Brain microvascular endothelial cell (primary cell): ENCODE data around the gene RNU5B-1.

Experiments
- DNase-seq: peaks from one replicate; pipeline ENCODE4 v3.0.0-alpha.2; 2020
- H3K27ac ChIP-seq: fragments of 250-450 bp; sonication (Bioruptor Pico); 2 replicates; pipeline ENCODE4 v1.5.1; 2020; ENCODE audit warnings: mild to moderate bottlenecking, moderate library complexity
- H3K27me3 ChIP-seq: fragments of 250-450 bp; sonication (Bioruptor Pico); replicated peaks from 2 replicates; pipeline ENCODE4 v1.5.1; 2020; ENCODE audit warnings: mild to moderate bottlenecking
- H3K36me3 ChIP-seq: fragments of 250-450 bp; sonication (Bioruptor Pico); replicated peaks from 2 replicates; pipeline ENCODE4 v1.5.1; 2020; ENCODE audit warnings: mild to moderate bottlenecking
- H3K4me3 ChIP-seq: 2 replicates; pipeline ENCODE4 v1.5.1; 2011; ENCODE audit warnings: low read depth, mild to moderate bottlenecking, control low read depth, low read length, moderate library complexity
- CTCF ChIP-seq: IDR thresholded peaks from 2 replicates; pipeline ENCODE4 v1.5.1; 2011; ENCODE audit warnings: low read depth, mild to moderate bottlenecking, moderate library complexity, low read length, control low read depth, inconsistent platforms; ENCODE audit errors: missing control alignments
- in situ Hi-C: cut with HindIII; loops from 2 replicates; pipeline ENCODE4 v1.10.0; 2017; ENCODE audit warnings: low sequenced_read_pairs, low pct_ligation_motif_present

Gene RNU5B-1

GRCh38 chr15:65286069-65286703 is 18.3 kb upstream of the RNU5B-1 start:
- no peaks in the 10 kb centered on the region for H3K27me3 ChIP-seq
- H3K27ac ChIP-seq: peak overlapping the region; percentile 4
- H3K36me3 ChIP-seq: no peaks in the 10 kb centered on the region
- DNase-seq: no peak
- peak overlapping the region; percentile 72 for H3K4me3 ChIP-seq
- no peak for TF ChIP-seq CTCF
- in situ Hi-C loops: no loop called here

GRCh38 chr15:65286704-65287519 is 17.6 kb upstream of the RNU5B-1 start, which contains the start of gene PARP16:
Gene PARP16 (minus strand): TSS chr15:65286883. CDS start chr15:65286426, 457 bp downstream.
- Histone ChIP-seq H3K27me3 (no peaks in the 10 kb centered on the region), H3K27ac (peak within 1 kb of the TSS; percentile 4), H3K36me3 (no peaks in the 10 kb centered on the region), H3K4me3 (peak within 1 kb of the TSS; percentile 72)
- peak; percentile 44 for DNase-seq
- in situ Hi-C loops: no loop called here
- peak; percentile 28 for TF ChIP-seq CTCF

GRCh38 chr15:65287520-65287855 is 17.0 kb upstream of the RNU5B-1 start:
- DNase-seq: no peak
- H3K36me3 ChIP-seq: no peaks in the 10 kb centered on the region
- in situ Hi-C loops: no loop called here
- H3K27me3 ChIP-seq: no peaks in the 10 kb centered on the region
- no peak for TF ChIP-seq CTCF
- no peak overlapping the region for H3K27ac ChIP-seq
- H3K4me3 ChIP-seq: no peak overlapping the region

- DNase-seq: no peak
- H3K36me3 ChIP-seq: no peaks in the 10 kb centered on the region
- TF ChIP-seq CTCF: no peak
- H3K27ac ChIP-seq: no peak overlapping the region
- no peaks in the 10 kb centered on the region for H3K27me3 ChIP-seq
- in situ Hi-C loops: no loop called here
- no peak overlapping the region for H3K4me3 ChIP-seq
Observed at GRCh38 chr15:65289261-65289854, 15.1 kb upstream of the RNU5B-1 start.

GRCh38 chr15:65290228-65290627 is 14.2 kb upstream of the RNU5B-1 start:
- Histone ChIP-seq H3K27ac (no peak overlapping the region), H3K27me3 (no peaks in the 10 kb centered on the region), H3K36me3 (no peaks in the 10 kb centered on the region), H3K4me3 (no peak overlapping the region)
- in situ Hi-C loops: no loop called here
- no peak for TF ChIP-seq CTCF
- no peak for DNase-seq
